Uterus (tissue), 2 donors: ENCODE measurements around the gene GTPBP3.

Experiments used
- POLR2A ChIP-seq, 2 donors: fragments of 450-650 bp; IDR thresholded peaks; one replicate each; pipeline ENCODE4 v1.6.1; 2016; ENCODE audit warnings: antibody characterized with exemption in 2 of 2, mild to moderate bottlenecking in 1 of 2, moderate library complexity in 1 of 2
- TF ChIP-seq, protein P1 (sequence below), 4 experiments: fragments of 200-600 bp in 2 of 4; fragments of 450-650 bp in 2 of 4; sonication (generic) in 2 of 4; IDR thresholded peaks; one replicate each; pipeline ENCODE4 v1.5.1; 2016 to 2019; ENCODE audit warnings: antibody characterized with exemption in 4 of 4, mild to moderate bottlenecking in 2 of 4, moderate library complexity in 1 of 4

DNA sequence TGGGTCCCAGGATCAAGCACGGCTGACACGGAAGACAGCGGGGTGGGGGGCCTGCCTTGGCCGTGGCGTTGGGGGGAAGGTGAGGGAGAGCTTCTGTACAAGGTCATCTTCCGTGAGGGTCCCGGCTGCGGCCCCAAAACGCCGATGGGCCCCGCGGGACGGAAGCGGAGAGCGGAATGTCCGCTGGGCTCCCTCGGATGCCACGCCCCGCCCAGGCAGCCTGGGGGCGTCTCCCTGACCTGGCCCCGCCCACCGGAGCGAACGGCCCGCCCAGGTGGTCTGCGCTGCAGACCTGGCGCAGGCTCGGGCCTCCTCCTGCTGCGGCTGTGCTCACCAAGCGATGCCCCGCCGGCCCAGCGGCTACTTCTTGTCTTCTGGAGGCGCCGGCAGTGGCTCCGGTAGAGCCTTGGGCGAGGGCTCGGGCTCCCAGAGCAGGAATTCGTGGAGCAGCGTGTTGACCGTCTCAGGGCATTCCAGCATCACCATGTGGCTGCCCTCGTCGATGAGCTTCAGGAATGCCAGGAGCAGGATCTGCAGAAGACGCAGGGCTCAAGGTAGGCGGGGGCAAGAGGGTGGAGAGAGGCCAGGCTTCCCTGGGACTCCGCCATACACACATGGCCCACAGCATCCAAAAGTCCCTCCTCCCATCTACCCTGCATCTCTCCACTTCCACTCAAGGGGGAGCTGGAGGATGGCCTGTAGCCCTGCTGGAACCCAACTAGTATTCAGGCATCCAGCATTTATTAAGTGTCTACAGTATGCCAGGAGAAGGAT lies 44.9 kb upstream of the GTPBP3 start:
- TF ChIP-seq, protein P1, sequence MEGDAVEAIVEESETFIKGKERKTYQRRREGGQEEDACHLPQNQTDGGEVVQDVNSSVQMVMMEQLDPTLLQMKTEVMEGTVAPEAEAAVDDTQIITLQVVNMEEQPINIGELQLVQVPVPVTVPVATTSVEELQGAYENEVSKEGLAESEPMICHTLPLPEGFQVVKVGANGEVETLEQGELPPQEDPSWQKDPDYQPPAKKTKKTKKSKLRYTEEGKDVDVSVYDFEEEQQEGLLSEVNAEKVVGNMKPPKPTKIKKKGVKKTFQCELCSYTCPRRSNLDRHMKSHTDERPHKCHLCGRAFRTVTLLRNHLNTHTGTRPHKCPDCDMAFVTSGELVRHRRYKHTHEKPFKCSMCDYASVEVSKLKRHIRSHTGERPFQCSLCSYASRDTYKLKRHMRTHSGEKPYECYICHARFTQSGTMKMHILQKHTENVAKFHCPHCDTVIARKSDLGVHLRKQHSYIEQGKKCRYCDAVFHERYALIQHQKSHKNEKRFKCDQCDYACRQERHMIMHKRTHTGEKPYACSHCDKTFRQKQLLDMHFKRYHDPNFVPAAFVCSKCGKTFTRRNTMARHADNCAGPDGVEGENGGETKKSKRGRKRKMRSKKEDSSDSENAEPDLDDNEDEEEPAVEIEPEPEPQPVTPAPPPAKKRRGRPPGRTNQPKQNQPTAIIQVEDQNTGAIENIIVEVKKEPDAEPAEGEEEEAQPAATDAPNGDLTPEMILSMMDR (IDR thresholded peaks at IDR 0.05), result peak; percentile 47 to 79 (median 66)
- no peak for TF ChIP-seq POLR2A (IDR thresholded peaks at IDR 0.05)
